ENCODE measurements around the gene ST3GAL3.

ST3GAL3 gene

GRCh38 chr1:43688594-43689000 is 18.7 kb upstream of the ST3GAL3 start:
- Histone ChIP-seq H2AFZ (ENCODE audit: low read length) (no peak overlapping the region), H4K91ac (ENCODE audit: low read depth, low read length, poor library complexity) (no peak overlapping the region), H3K14ac (ENCODE audit: low read length) (no peak overlapping the region), H3K4me1 (ENCODE audit: control insufficient read depth in 2 of 2, insufficient read depth in 1 of 2, low read depth in 1 of 2, low read length in 2 of 2) (no peaks in the 10 kb centered on the region), H3K27me3 (ENCODE audit: control insufficient read depth in 3 of 3, insufficient read depth in 3 of 3, low read depth in 1 of 3, low read length in 3 of 3) (no peaks in the 10 kb centered on the region), H2BK5ac (ENCODE audit: low read length) (no peak overlapping the region), H3K18ac (ENCODE audit: low read length) (no peak overlapping the region), H4K8ac (ENCODE audit: low read depth, low read length) (no peak overlapping the region), H3K9ac (ENCODE audit: low read depth, low read length, poor library complexity) (no peak overlapping the region), H3K4me2 (ENCODE audit: insufficient read depth, low read length, poor library complexity, severe bottlenecking) (no peak overlapping the region), H3K9me3 (replicated peaks in 1 of 2; ENCODE audit: control insufficient read depth in 2 of 2, insufficient read depth in 1 of 2, low read depth in 1 of 2, low read length in 2 of 2) (no peaks in the 10 kb centered on the region), H2BK12ac (ENCODE audit: low read length) (no peak overlapping the region), H3K23ac (ENCODE audit: low read depth, low read length, poor library complexity) (no peak overlapping the region), H2AK5ac (ENCODE audit: low read depth, low read length) (no peak overlapping the region), H3K79me1 (ENCODE audit: low read depth, low read length) (peaks cover 2% of the 10 kb centered on the region), H3K4ac (ENCODE audit: low read length) (no peak overlapping the region), H3K27ac (replicated peaks; ENCODE audit: low read length) (no peak overlapping the region), H3K36me3 (replicated peaks in 1 of 2; ENCODE audit: control insufficient read depth in 2 of 2, insufficient read depth in 2 of 2, low read length in 2 of 2) (peaks cover 79 to 97% of the 10 kb centered on the region in 2 donors), H3K4me3 (ENCODE audit: low read length in 2 of 2) (no peak overlapping the region), H2BK15ac (ENCODE audit: low read length) (no peak overlapping the region), H2BK120ac (ENCODE audit: low read depth, low read length) (no peak overlapping the region)
- DNase-seq (ENCODE audit: low spot score) = no peak
- no CpG with 5 or more reads among the region's 2 CpGs for WGBS, 2 donors (ENCODE audit: extremely low coverage in 2 of 2, insufficient read length in 2 of 2, insufficient replicate concordance in 1 of 2)

GRCh38 chr1:43689289-43689688 is 18.0 kb upstream of the ST3GAL3 start:
- H3K36me3 ChIP-seq (replicated peaks in 1 of 2; ENCODE audit: control insufficient read depth in 2 of 2, insufficient read depth in 2 of 2, low read length in 2 of 2) = peaks cover 78 to 97% of the 10 kb centered on the region in 2 donors
- H2BK120ac ChIP-seq (ENCODE audit: low read depth, low read length) = no peak overlapping the region

GRCh38 chr1:43691871-43692815 is 15.2 kb upstream of the ST3GAL3 start:
- Histone ChIP-seq H2AFZ (ENCODE audit: low read length) (no peak overlapping the region), H3K36me3 (replicated peaks in 1 of 2; ENCODE audit: control insufficient read depth in 2 of 2, insufficient read depth in 2 of 2, low read length in 2 of 2) (peaks cover 90 to 100% of the 10 kb centered on the region in 2 donors), H2BK5ac (ENCODE audit: low read length) (no peak overlapping the region), H3K18ac (ENCODE audit: low read length) (no peak overlapping the region), H4K91ac (ENCODE audit: low read depth, low read length, poor library complexity) (no peak overlapping the region), H3K4me1 (ENCODE audit: control insufficient read depth in 2 of 2, insufficient read depth in 1 of 2, low read depth in 1 of 2, low read length in 2 of 2) (no peaks in the 10 kb centered on the region), H2BK120ac (ENCODE audit: low read depth, low read length) (no peak overlapping the region), H3K14ac (ENCODE audit: low read length) (no peak overlapping the region), H3K27me3 (ENCODE audit: control insufficient read depth in 3 of 3, insufficient read depth in 3 of 3, low read depth in 1 of 3, low read length in 3 of 3) (no peaks in the 10 kb centered on the region), H2BK15ac (ENCODE audit: low read length) (no peak overlapping the region), H3K4ac (ENCODE audit: low read length) (no peak overlapping the region), H2BK12ac (ENCODE audit: low read length) (no peak overlapping the region), H3K4me2 (ENCODE audit: insufficient read depth, low read length, poor library complexity, severe bottlenecking) (no peak overlapping the region), H3K4me3 (ENCODE audit: low read length in 2 of 2) (no peak overlapping the region), H3K79me1 (ENCODE audit: low read depth, low read length) (no peaks in the 10 kb centered on the region), H3K23ac (ENCODE audit: low read depth, low read length, poor library complexity) (no peak overlapping the region), H2AK5ac (ENCODE audit: low read depth, low read length) (no peak overlapping the region), H4K8ac (ENCODE audit: low read depth, low read length) (no peak overlapping the region), H3K9me3 (replicated peaks in 1 of 2; ENCODE audit: control insufficient read depth in 2 of 2, insufficient read depth in 1 of 2, low read depth in 1 of 2, low read length in 2 of 2) (no peaks in the 10 kb centered on the region), H3K9ac (ENCODE audit: low read depth, low read length, poor library complexity) (no peak overlapping the region), H3K27ac (replicated peaks; ENCODE audit: low read length) (no peak overlapping the region)
- WGBS, 2 donors (ENCODE audit: extremely low coverage in 2 of 2, insufficient read length in 2 of 2, insufficient replicate concordance in 1 of 2) = no CpG with 5 or more reads among the region's 10 CpGs
- no peak for DNase-seq (ENCODE audit: low spot score)

More at GRCh38 chr1:43689289-43689688, 18.0 kb upstream of the ST3GAL3 start:
- Histone ChIP-seq H2BK15ac (ENCODE audit: low read length) (no peak overlapping the region), H4K91ac (ENCODE audit: low read depth, low read length, poor library complexity) (no peak overlapping the region), H3K4me1 (ENCODE audit: control insufficient read depth in 2 of 2, insufficient read depth in 1 of 2, low read depth in 1 of 2, low read length in 2 of 2) (no peaks in the 10 kb centered on the region), H3K4me3 (ENCODE audit: low read length in 2 of 2) (peak overlapping the region in 1 of 2 donors; percentile 19), H4K8ac (ENCODE audit: low read depth, low read length) (no peak overlapping the region), H3K9me3 (replicated peaks in 1 of 2; ENCODE audit: control insufficient read depth in 2 of 2, insufficient read depth in 1 of 2, low read depth in 1 of 2, low read length in 2 of 2) (no peaks in the 10 kb centered on the region), H3K27ac (replicated peaks; ENCODE audit: low read length) (no peak overlapping the region), H2BK5ac (ENCODE audit: low read length) (no peak overlapping the region), H3K27me3 (ENCODE audit: control insufficient read depth in 3 of 3, insufficient read depth in 3 of 3, low read depth in 1 of 3, low read length in 3 of 3) (no peaks in the 10 kb centered on the region), H3K18ac (ENCODE audit: low read length) (no peak overlapping the region), H2BK12ac (ENCODE audit: low read length) (no peak overlapping the region), H2AFZ (ENCODE audit: low read length) (no peak overlapping the region), H3K4ac (ENCODE audit: low read length) (no peak overlapping the region), H2AK5ac (ENCODE audit: low read depth, low read length) (no peak overlapping the region), H3K9ac (ENCODE audit: low read depth, low read length, poor library complexity) (no peak overlapping the region), H3K79me1 (ENCODE audit: low read depth, low read length) (peaks cover 2% of the 10 kb centered on the region), H3K14ac (ENCODE audit: low read length) (no peak overlapping the region), H3K23ac (ENCODE audit: low read depth, low read length, poor library complexity) (no peak overlapping the region), H3K4me2 (ENCODE audit: insufficient read depth, low read length, poor library complexity, severe bottlenecking) (no peak overlapping the region)
- WGBS, 2 donors (ENCODE audit: extremely low coverage in 2 of 2, insufficient read length in 2 of 2, insufficient replicate concordance in 1 of 2) = no CpG with 5 or more reads among the region's 2 CpGs
- no peak for DNase-seq (ENCODE audit: low spot score)

GRCh38 chr1:43693371-43693770 is 14.0 kb upstream of the ST3GAL3 start:
- Histone ChIP-seq H2AFZ (ENCODE audit: low read length) (no peak overlapping the region), H2BK12ac (ENCODE audit: low read length) (no peak overlapping the region), H3K27ac (replicated peaks; ENCODE audit: low read length) (no peak overlapping the region), H3K23ac (ENCODE audit: low read depth, low read length, poor library complexity) (no peak overlapping the region), H3K4me3 (ENCODE audit: low read length in 2 of 2) (peak overlapping the region in 1 of 2 donors; percentile 28), H2AK5ac (ENCODE audit: low read depth, low read length) (no peak overlapping the region), H3K18ac (ENCODE audit: low read length) (no peak overlapping the region), H3K14ac (ENCODE audit: low read length) (no peak overlapping the region), H4K91ac (ENCODE audit: low read depth, low read length, poor library complexity) (no peak overlapping the region), H3K4me1 (ENCODE audit: control insufficient read depth in 2 of 2, insufficient read depth in 1 of 2, low read depth in 1 of 2, low read length in 2 of 2) (no peaks in the 10 kb centered on the region), H3K4ac (ENCODE audit: low read length) (no peak overlapping the region), H3K9me3 (replicated peaks in 1 of 2; ENCODE audit: control insufficient read depth in 2 of 2, insufficient read depth in 1 of 2, low read depth in 1 of 2, low read length in 2 of 2) (no peaks in the 10 kb centered on the region), H3K9ac (ENCODE audit: low read depth, low read length, poor library complexity) (no peak overlapping the region), H3K4me2 (ENCODE audit: insufficient read depth, low read length, poor library complexity, severe bottlenecking) (no peak overlapping the region), H3K79me1 (ENCODE audit: low read depth, low read length) (no peaks in the 10 kb centered on the region), H3K36me3 (replicated peaks in 1 of 2; ENCODE audit: control insufficient read depth in 2 of 2, insufficient read depth in 2 of 2, low read length in 2 of 2) (peaks cover 93 to 100% of the 10 kb centered on the region in 2 donors), H2BK15ac (ENCODE audit: low read length) (no peak overlapping the region), H2BK5ac (ENCODE audit: low read length) (no peak overlapping the region), H3K27me3 (ENCODE audit: control insufficient read depth in 3 of 3, insufficient read depth in 3 of 3, low read depth in 1 of 3, low read length in 3 of 3) (no peaks in the 10 kb centered on the region), H4K8ac (ENCODE audit: low read depth, low read length) (no peak overlapping the region), H2BK120ac (ENCODE audit: low read depth, low read length) (no peak overlapping the region)
- DNase-seq (ENCODE audit: low spot score) = no peak
- no CpG with 5 or more reads among the region's 6 CpGs for WGBS, 2 donors (ENCODE audit: extremely low coverage in 2 of 2, insufficient read length in 2 of 2, insufficient replicate concordance in 1 of 2)
